CD4-positive, alpha-beta memory T cell (primary cell): ENCODE data around the gene GPI. TPM values are rescaled to one million over a fixed set of nuclear protein-coding genes. Genes with fewer than 3 reads are reported as not detected.

ENCODE experiments used
- CTCF ChIA-PET: fragments of 350-600 bp; sonication (Branson Sonifier 250); formaldehyde crosslinking; loops from one replicate; lab custom pipeline; 2021; ENCODE audit warnings: inconsistent platforms; ENCODE audit not compliant: partially characterized antibody; lab: Charles Lee
- POLR2A ChIA-PET: fragments of 350-600 bp; sonication (Branson Sonifier 250); formaldehyde crosslinking; loops from one replicate; lab custom pipeline; 2021; ENCODE audit not compliant: partially characterized antibody; lab: Charles Lee
- DNase-seq, 5 donors: peaks; one replicate each; pipeline versions ENCODE4 v3.0.0 to v3.0.0-alpha.2; 2020 to 2022; ENCODE audit warnings: mixed read lengths in 1 of 5
- H3K27ac ChIP-seq: one replicate; pipeline ENCODE4 v1.7.0; 2013; ENCODE audit warnings: low read depth, low read length
- H3K27me3 ChIP-seq: 2 replicates; pipeline ENCODE4 v1.7.0; 2013; ENCODE audit warnings: mild to moderate bottlenecking, low read length, moderate library complexity; ENCODE audit not compliant: insufficient read depth
- H3K36me3 ChIP-seq: 2 replicates; pipeline ENCODE4 v1.7.0; 2013; ENCODE audit warnings: mild to moderate bottlenecking, low read length, moderate library complexity; ENCODE audit not compliant: insufficient read depth
- H3K4me1 ChIP-seq: 2 replicates; pipeline ENCODE4 v1.7.0; 2013; ENCODE audit warnings: mild to moderate bottlenecking, low read length, moderate library complexity; ENCODE audit not compliant: insufficient read depth
- H3K4me3 ChIP-seq, 2 donors: one replicate each; pipeline ENCODE4 v1.7.0; 2013; ENCODE audit warnings: low read length in 2 of 2, mild to moderate bottlenecking in 1 of 2
- H3K9me3 ChIP-seq, 2 donors: one replicate each; pipeline ENCODE4 v1.7.0; 2013; ENCODE audit warnings: low read length in 2 of 2, control low read depth in 1 of 2; ENCODE audit not compliant: control insufficient read depth in 1 of 2
- H3K27ac Mint-ChIP-seq, 7 donors: one replicate each; pipeline ENCODE4 v1.8.0; 2020 to 2021; ENCODE audit warnings: mixed read lengths in 7 of 7, mild to moderate bottlenecking in 6 of 7, inconsistent platforms in 3 of 7, moderate library complexity in 3 of 7
- H3K27me3 Mint-ChIP-seq, 2 donors: one replicate each; pipeline ENCODE4 v1.8.0; 2020 to 2021; ENCODE audit warnings: mixed read lengths in 2 of 2
- H3K36me3 Mint-ChIP-seq, 2 donors: one replicate each; pipeline ENCODE4 v1.8.0; 2020 to 2021; ENCODE audit warnings: mixed read lengths in 2 of 2, inconsistent platforms in 1 of 2, mild to moderate bottlenecking in 1 of 2
- H3K4me1 Mint-ChIP-seq, 4 donors: one replicate each; pipeline ENCODE4 v1.8.0; 2020 to 2021; ENCODE audit warnings: mixed read lengths in 4 of 4, mild to moderate bottlenecking in 1 of 4
- H3K4me3 Mint-ChIP-seq, 8 donors: one replicate each; pipeline ENCODE4 v1.8.0; 2020 to 2021; ENCODE audit warnings: mixed read lengths in 8 of 8, mild to moderate bottlenecking in 7 of 8, moderate library complexity in 6 of 8, inconsistent platforms in 3 of 8
- H3K9me3 Mint-ChIP-seq, 8 donors: one replicate each; pipeline ENCODE4 v1.8.0; 2020 to 2021; ENCODE audit warnings: mixed read lengths in 8 of 8, mild to moderate bottlenecking in 5 of 8, inconsistent platforms in 3 of 8, moderate library complexity in 1 of 8
- intact Hi-C: fragments of 100-400 bp; cut with micrococcal nuclease; formaldehyde crosslinking; loops from one replicate; pipeline ENCODE4 v1.15.1; 2023
- polyA plus RNA-seq, 2 donors: library from polyadenylated mRNA; unstranded; fragments of 300-500 nt; fragmentation: Illumina TruSeq; gene quantifications; one replicate each; pipeline ENCODE4 v1.2.3, GENCODE V29; 2021
- total RNA-seq, 2 experiments: library from RNA; stranded (reverse); gene quantifications; one replicate each; pipeline ENCODE4 v1.2.3, GENCODE V29; 2021

Gene GPI
- total and polyA plus RNA-seq, 4 experiments from 2014 or later, result 121 to 156 (median 127) TPM

DNA sequence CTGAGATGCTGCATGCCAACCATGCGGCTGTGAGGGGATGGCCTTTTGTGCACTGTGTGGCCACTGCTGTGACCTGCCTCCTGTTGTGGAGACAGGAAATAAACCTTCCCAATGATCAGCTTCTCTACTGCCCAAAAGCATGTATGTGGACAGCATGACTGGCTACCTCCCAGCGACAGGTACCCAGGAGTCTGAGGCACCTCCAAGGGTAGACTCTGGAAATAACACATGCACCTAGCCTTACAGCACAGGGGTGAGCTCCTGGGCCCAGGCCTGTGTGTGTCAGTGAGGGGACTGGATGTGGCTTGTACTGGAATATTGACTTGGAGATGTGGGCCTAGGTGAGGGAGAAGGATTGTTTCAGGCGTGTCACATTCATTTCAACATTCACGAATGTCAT, 7.6 kb upstream of the GPI start:
- no peak for DNase-seq
- no peaks in the 10 kb centered on the region for H3K9me3 ChIP-seq
- H3K4me1 ChIP-seq, result peaks cover 19% of the 10 kb centered on the region
- ChIA-PET CTCF (interaction anchor here (1.4 kb wide), 1 partner anchor 11 kb away, joined by 4 read pairs; no protein-coding TSS in a partner anchor), POLR2A (interaction anchor here (1.1 kb wide), 1 partner anchor 9 kb away, joined by 3 read pairs; no protein-coding TSS in a partner anchor)
- H3K27ac Mint-ChIP-seq, result peak overlapping the region in 6 of 7 donors; percentile 14 to 89 (median 58)
- no peak overlapping the region for H3K4me3 ChIP-seq
- no peaks in the 10 kb centered on the region for H3K27me3 Mint-ChIP-seq
- peaks cover 15 to 32% (median 26%) of the 10 kb centered on the region in 4 donors for H3K4me1 Mint-ChIP-seq
- no peaks in the 10 kb centered on the region for H3K27me3 ChIP-seq
- no peak overlapping the region for H3K27ac ChIP-seq
- peaks cover 7% of the 10 kb centered on the region for H3K36me3 ChIP-seq
- peak overlapping the region in 6 of 8 donors; percentile 25 to 62 (median 40) for H3K4me3 Mint-ChIP-seq
- peaks cover 0 to 4% (median 0%) of the 10 kb centered on the region in 8 donors for H3K9me3 Mint-ChIP-seq
- intact Hi-C loops, result no loop called here
- H3K36me3 Mint-ChIP-seq, result peaks cover 3 to 15% of the 10 kb centered on the region in 2 donors

- no peaks in the 10 kb centered on the region for H3K27me3 ChIP-seq
- Mint-ChIP-seq H3K36me3 (peaks cover 3 to 12% of the 10 kb centered on the region in 2 donors), H3K9me3 (peaks cover 0 to 4% (median 0%) of the 10 kb centered on the region in 8 donors), H3K27ac (peak overlapping the region; percentile 89 to 97 (median 95)), H3K27me3 (no peaks in the 10 kb centered on the region), H3K4me3 (peak overlapping the region; percentile 82 to 95 (median 90)), H3K4me1 (peaks cover 15 to 35% (median 26%) of the 10 kb centered on the region in 4 donors)
- no peaks in the 10 kb centered on the region for H3K9me3 ChIP-seq
- ChIA-PET POLR2A (interaction anchor here (0.6 to 2.5 kb wide), 6 partner anchors 9 to 189 kb away, joined by 3 to 14 read pairs (median 6); partner anchors contain the start of genes LSM14A and PDCD2L), CTCF (interaction anchor here (0.7 to 2.0 kb wide), 9 partner anchors 9 to 76 kb away, joined by 3 to 16 read pairs (median 4); partner anchors contain the start of gene UBA2)
- DNase-seq, result peak; percentile 90 to 94 (median 92)
- peak overlapping the region; percentile 52 to 86 for H3K4me3 ChIP-seq
- intact Hi-C loops, result loop anchor here (1.0 to 2.0 kb wide), 3 partner anchors 9 to 69 kb away; partner anchors contain the start of genes PDCD2L and UBA2
- H3K36me3 ChIP-seq, result peaks cover 7% of the 10 kb centered on the region
- H3K27ac ChIP-seq, result peak overlapping the region; percentile 56
- peaks cover 20% of the 10 kb centered on the region for H3K4me1 ChIP-seq
Observed at GRCh38 chr19:34359140-34359953, 5.6 kb upstream of the GPI start.

GRCh38 chr19:34359954-34360315, 5.1 kb upstream of the GPI start:
- H3K27me3 ChIP-seq, result no peaks in the 10 kb centered on the region
- H3K36me3 ChIP-seq, result peaks cover 3% of the 10 kb centered on the region
- Mint-ChIP-seq H3K36me3 (peaks cover 0 to 11% of the 10 kb centered on the region in 2 donors), H3K4me3 (peak overlapping the region; percentile 82 to 95 (median 90)), H3K27ac (peak overlapping the region; percentile 89 to 97 (median 95)), H3K4me1 (peaks cover 19 to 40% (median 31%) of the 10 kb centered on the region in 4 donors), H3K27me3 (no peaks in the 10 kb centered on the region), H3K9me3 (peaks cover 0 to 4% (median 0%) of the 10 kb centered on the region in 8 donors)
- H3K9me3 ChIP-seq, result no peaks in the 10 kb centered on the region
- CTCF ChIA-PET, result interaction anchor here (0.7 to 2.0 kb wide), 8 partner anchors 9 to 75 kb away, joined by 3 to 16 read pairs (median 4); partner anchors contain the start of gene UBA2
- peak overlapping the region; percentile 52 to 86 for H3K4me3 ChIP-seq
- POLR2A ChIA-PET, result interaction anchor here (0.6 to 2.5 kb wide), 4 partner anchors 9 to 187 kb away, joined by 4 to 14 read pairs (median 9); partner anchors contain the start of genes LSM14A and PDCD2L
- no peak for DNase-seq
- peak overlapping the region; percentile 56 for H3K27ac ChIP-seq
- H3K4me1 ChIP-seq, result peaks cover 25% of the 10 kb centered on the region
- intact Hi-C loops, result loop anchor here (1.0 to 2.0 kb wide), 3 partner anchors 10 to 68 kb away; partner anchors contain the start of genes PDCD2L and UBA2

DNA sequence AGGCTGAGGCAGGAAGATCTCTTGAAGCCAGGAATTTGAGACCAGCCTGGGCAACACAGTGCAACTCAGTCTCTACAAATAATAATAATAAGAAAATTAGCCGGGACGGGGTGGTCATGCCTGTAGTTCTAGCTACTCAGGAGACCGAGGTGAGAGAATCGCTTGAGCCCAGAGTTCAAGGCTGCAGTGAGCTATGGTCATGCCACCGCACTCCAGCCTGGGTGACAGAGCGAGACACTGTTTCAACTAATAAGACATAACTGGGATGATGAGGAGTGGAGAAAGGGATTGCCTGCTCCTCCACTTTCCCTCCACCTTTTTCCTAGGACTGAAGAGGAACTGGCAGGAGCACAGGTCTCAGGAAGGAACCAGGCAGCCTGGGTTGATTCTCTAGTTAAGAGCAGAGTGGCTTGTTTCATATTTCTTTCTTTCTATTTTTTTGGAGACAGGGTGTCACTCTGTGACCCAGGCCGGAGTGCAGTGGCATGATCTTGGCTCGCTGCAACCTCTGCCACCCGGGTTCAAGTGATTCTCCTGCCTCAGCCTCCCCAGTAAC, 4.6 kb upstream of the GPI start:
- H3K27ac Mint-ChIP-seq, result peak overlapping the region in 6 of 7 donors; percentile 57 to 97 (median 94)
- H3K9me3 Mint-ChIP-seq, result peaks cover 0 to 4% (median 0%) of the 10 kb centered on the region in 8 donors
- no peak for DNase-seq
- H3K36me3 Mint-ChIP-seq, result peaks cover 0 to 9% of the 10 kb centered on the region in 2 donors
- Histone ChIP-seq H3K27me3 (no peaks in the 10 kb centered on the region), H3K9me3 (no peaks in the 10 kb centered on the region), H3K27ac (no peak overlapping the region), H3K4me3 (no peak overlapping the region), H3K36me3 (no peaks in the 10 kb centered on the region), H3K4me1 (peaks cover 25% of the 10 kb centered on the region)
- ChIA-PET POLR2A (interaction anchor here (2.2 to 2.5 kb wide), 2 partner anchors 9 to 10 kb away, joined by 8 to 14 read pairs; no protein-coding TSS in a partner anchor), CTCF (no interaction called here)
- peaks cover 19 to 40% (median 31%) of the 10 kb centered on the region in 4 donors for H3K4me1 Mint-ChIP-seq
- intact Hi-C loops, result no loop called here
- no peaks in the 10 kb centered on the region for H3K27me3 Mint-ChIP-seq
- peak overlapping the region; percentile 82 to 95 (median 90) for H3K4me3 Mint-ChIP-seq

- H3K36me3 ChIP-seq, result no peaks in the 10 kb centered on the region
- H3K4me3 ChIP-seq, result no peak overlapping the region
- H3K9me3 ChIP-seq, result no peaks in the 10 kb centered on the region
- CTCF ChIA-PET, result interaction anchor here (0.7 to 1.6 kb wide), 4 partner anchors 14 to 226 kb away, joined by 3 to 5 read pairs (median 4); no protein-coding TSS in a partner anchor
- Mint-ChIP-seq H3K9me3 (peaks cover 0 to 4% (median 0%) of the 10 kb centered on the region in 8 donors), H3K4me3 (peak overlapping the region in 4 of 8 donors; percentile 4 to 74 (median 50)), H3K4me1 (peaks cover 34 to 60% (median 48%) of the 10 kb centered on the region in 4 donors), H3K36me3 (peaks cover 4 to 27% of the 10 kb centered on the region in 2 donors), H3K27ac (peak overlapping the region in 2 of 7 donors; percentile 48 to 66), H3K27me3 (no peaks in the 10 kb centered on the region)
- intact Hi-C loops, result no loop called here
- no peaks in the 10 kb centered on the region for H3K27me3 ChIP-seq
- no peak overlapping the region for H3K27ac ChIP-seq
- POLR2A ChIA-PET, result no interaction called here
- H3K4me1 ChIP-seq, result peaks cover 44% of the 10 kb centered on the region
- DNase-seq, result no peak
Observed at GRCh38 chr19:34362679-34363069, 2.3 kb upstream of the GPI start.

- Mint-ChIP-seq H3K27ac (peak overlapping the region in 3 of 7 donors; percentile 4 to 66 (median 48)), H3K36me3 (peaks cover 5 to 28% of the 10 kb centered on the region in 2 donors), H3K4me3 (peak overlapping the region in 7 of 8 donors; percentile 4 to 74 (median 21)), H3K27me3 (no peaks in the 10 kb centered on the region), H3K9me3 (peaks cover 0 to 4% (median 0%) of the 10 kb centered on the region in 8 donors), H3K4me1 (peaks cover 33 to 59% (median 47%) of the 10 kb centered on the region in 4 donors)
- Histone ChIP-seq H3K4me3 (no peak overlapping the region), H3K27me3 (no peaks in the 10 kb centered on the region), H3K27ac (no peak overlapping the region), H3K9me3 (no peaks in the 10 kb centered on the region), H3K4me1 (peaks cover 47% of the 10 kb centered on the region), H3K36me3 (peaks cover 2% of the 10 kb centered on the region)
- intact Hi-C loops, result no loop called here
- CTCF ChIA-PET, result interaction anchor here (1.5 to 1.6 kb wide), 2 partner anchors 15 to 17 kb away, joined by 3 to 5 read pairs; no protein-coding TSS in a partner anchor
- POLR2A ChIA-PET, result no interaction called here
- DNase-seq, result no peak
Observed at GRCh38 chr19:34363094-34363493, 1.9 kb upstream of the GPI start.
